ENCODE measurements around the gene HYAL2.

The HYAL2 gene

GRCh38 chr3:50271314-50271936, 51.1 kb downstream of the HYAL2 start:
- DNase-seq (ENCODE audit: low read depth in 1 of 2, low spot score in 1 of 2) = no peak

DNA sequence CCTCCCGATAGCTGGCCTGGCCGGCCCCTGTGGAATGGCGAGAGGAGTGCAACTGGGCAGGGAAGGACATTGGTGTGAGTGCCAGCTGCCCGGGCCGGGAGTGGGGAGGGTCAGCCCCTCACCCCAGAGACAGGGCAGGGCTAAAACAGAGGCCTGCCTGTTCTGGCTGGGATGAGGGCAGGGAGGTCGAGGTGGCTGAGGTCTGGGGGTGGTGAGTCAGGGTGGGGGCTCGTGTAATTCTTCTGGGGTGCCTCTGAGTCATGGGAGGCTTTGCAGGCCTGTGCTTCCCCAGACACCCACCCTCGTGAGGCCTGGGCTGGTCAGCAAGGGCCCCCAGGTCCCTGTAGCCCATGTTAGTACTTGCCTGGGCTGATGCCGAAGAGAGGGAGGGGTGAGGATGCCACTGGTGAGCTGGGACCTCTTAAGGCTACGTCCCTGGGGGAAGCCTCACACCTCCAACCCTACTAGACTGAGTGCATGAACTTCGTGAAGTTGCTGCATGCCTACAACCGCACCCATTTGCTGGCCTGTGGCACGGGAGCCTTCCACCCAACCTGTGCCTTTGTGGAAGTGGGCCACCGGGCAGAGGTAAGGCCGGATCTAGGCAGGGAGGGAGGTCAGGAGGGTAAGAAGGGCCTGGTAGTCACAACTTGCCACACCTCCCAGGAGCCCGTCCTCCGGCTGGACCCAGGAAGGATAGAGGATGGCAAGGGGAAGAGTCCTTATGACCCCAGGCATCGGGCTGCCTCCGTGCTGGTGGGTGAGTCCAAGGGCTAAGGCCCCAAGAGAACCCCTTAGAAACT, 51.9 kb downstream of the HYAL2 start:
- no peak for DNase-seq (ENCODE audit: low read depth in 1 of 2, low spot score in 1 of 2)

- no peak for DNase-seq (ENCODE audit: low read depth in 1 of 2, low spot score in 1 of 2)
These were observed 52.5 kb downstream of the HYAL2 start for GRCh38 chr3:50269977-50270413.

- DNase-seq (ENCODE audit: low read depth in 1 of 2, low spot score in 1 of 2) = no peak
These were observed 53.1 kb downstream of the HYAL2 start for GRCh38 chr3:50269460-50269859.

- DNase-seq (ENCODE audit: low read depth in 1 of 2, low spot score in 1 of 2) = no peak
These were observed 53.7 kb downstream of the HYAL2 start, which contains the start of gene SEMA3B for GRCh38 chr3:50268703-50269451. Gene SEMA3B, plus strand, starts transcription at chr3:50269147. Its CDS starts 94 bp downstream, at chr3:50269241.

DNA sequence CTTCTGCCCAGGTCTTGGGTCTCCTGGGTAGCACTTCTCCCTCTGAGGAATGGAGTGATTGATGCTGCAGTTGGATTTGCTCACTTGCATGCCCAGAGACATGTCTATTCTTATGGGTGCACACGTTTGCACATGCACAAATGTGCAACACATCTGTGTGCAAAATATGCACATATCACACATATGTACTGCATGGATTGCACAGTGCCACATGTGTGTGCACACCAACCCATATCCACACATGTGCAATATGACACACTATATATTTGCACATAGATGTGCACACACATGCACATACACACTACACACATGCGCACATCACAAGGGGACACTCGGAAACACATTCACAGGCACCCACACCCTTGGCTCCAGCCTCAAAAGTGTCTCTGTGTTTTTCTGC, 54.3 kb downstream of the HYAL2 start:
- DNase-seq (ENCODE audit: low read depth in 1 of 2, low spot score in 1 of 2) = no peak

All from activated CD4-positive, alpha-beta T cell treated with anti-CD3 and anti-CD28 coated beads, Interleukin-2, amount 50 U/mL, for 24 hours (primary cell).